VCaP (cell line): ENCODE data around the gene CRB2.

Experiments
- H3K27ac ChIP-seq: fragments of 450-650 bp; 2 replicates; pipeline ENCODE4 v1.5.1; 2017
- CTCF ChIP-seq: fragments of 450-650 bp; conservative IDR thresholded peaks from 2 replicates; pipeline ENCODE4 v1.5.1; 2017; ENCODE audit warnings: mild to moderate bottlenecking, moderate library complexity

CRB2 gene

GRCh38 chr9:123424552-123425225 lies 68.7 kb downstream of the CRB2 start:
- no peak overlapping the region for H3K27ac ChIP-seq
- TF ChIP-seq CTCF, result no peak

DNA sequence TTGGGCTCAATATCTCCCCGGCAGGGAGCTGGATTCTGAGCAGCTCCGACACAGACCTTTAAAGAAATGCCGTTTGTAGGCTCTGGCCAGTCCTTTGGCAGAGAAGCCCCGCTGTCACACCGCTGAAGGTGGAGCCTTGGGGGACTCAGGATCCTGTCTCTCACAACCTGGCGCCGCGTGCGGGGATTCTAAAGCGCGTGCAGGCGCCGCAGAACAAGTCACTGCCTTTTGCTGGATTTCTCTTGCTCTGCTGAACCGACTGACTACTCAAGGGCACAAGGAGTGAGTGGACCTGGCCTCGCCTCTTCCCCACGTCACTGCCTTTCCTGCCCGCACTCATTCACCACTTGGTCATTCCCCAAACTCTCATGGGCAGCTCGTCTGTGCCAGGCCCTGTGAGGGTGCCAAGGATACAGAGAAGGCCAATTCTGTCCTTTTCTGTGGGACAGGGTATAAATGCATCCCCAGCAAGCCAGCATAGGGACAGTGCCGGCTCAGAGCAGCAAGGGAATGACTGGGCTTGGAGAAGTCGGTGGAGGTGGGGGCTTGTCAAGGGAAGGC lies 69.3 kb downstream of the CRB2 start:
- no peak for TF ChIP-seq CTCF
- H3K27ac ChIP-seq, result no peak overlapping the region

- TF ChIP-seq CTCF, result no peak
- no peak overlapping the region for H3K27ac ChIP-seq
These were observed 69.9 kb downstream of the CRB2 start for GRCh38 chr9:123425836-123426365.

- TF ChIP-seq CTCF, result no peak
- no peak overlapping the region for H3K27ac ChIP-seq
These were observed 70.4 kb downstream of the CRB2 start for GRCh38 chr9:123426406-123426805.
